WTC11 (cell line): Measurements from ENCODE around the gene GMEB1. TPM values are rescaled to one million over a fixed set of nuclear protein-coding genes. Genes with fewer than 3 reads are reported as not detected.
"Not testable (repeated sequence)": the region's sequence is repeated elsewhere in the genome, so short reads cannot be mapped to it uniquely, and the experiment has no call there.

Experiments used
- ATAC-seq: fragments of 200-7000 bp; cut with Tn5 transposase; 2 replicates; pipeline ENCODE4 v1.10.0; 2021; ENCODE audit warnings: mild to moderate bottlenecking, moderate library complexity
- CTCF ChIA-PET: fragments of 300-600 bp; sonication (Branson Sonifier 250); formaldehyde crosslinking; loops from one replicate; lab custom pipeline; 2021; ENCODE audit warnings: antibody characterized with exemption; lab: Charles Lee
- POLR2A ChIA-PET: fragments of 350-600 bp; sonication (Branson Sonifier 250); formaldehyde crosslinking; loops from one replicate; lab custom pipeline; 2021; ENCODE audit warnings: antibody characterized with exemption; lab: Charles Lee
- DNase-seq: peaks from one replicate; pipeline ENCODE4 v3.0.0; 2021; ENCODE audit warnings: low spot score
- H3K27ac Mint-ChIP-seq: 2 replicates; pipeline ENCODE4 v1.8.0; 2021; ENCODE audit warnings: mixed read lengths
- H3K27me3 Mint-ChIP-seq: 2 replicates; pipeline ENCODE4 v1.8.0; 2021; ENCODE audit warnings: low read depth, mild to moderate bottlenecking, moderate library complexity, mixed read lengths
- H3K36me3 Mint-ChIP-seq: 2 replicates; pipeline ENCODE4 v1.8.0; 2021; ENCODE audit warnings: mixed read lengths
- H3K4me1 Mint-ChIP-seq: 2 replicates; pipeline ENCODE4 v1.8.0; 2022; ENCODE audit warnings: mixed read lengths
- H3K4me3 Mint-ChIP-seq: 2 replicates; pipeline ENCODE4 v1.8.0; 2021; ENCODE audit warnings: mild to moderate bottlenecking, moderate library complexity, mixed read lengths
- H3K9me3 Mint-ChIP-seq: 2 replicates; pipeline ENCODE4 v1.8.0; 2021; ENCODE audit warnings: mixed read lengths
- ATF1 ChIP-seq: sonication (generic); formaldehyde crosslinking; IDR thresholded peaks from 2 replicates; pipeline ENCODE4 v1.8.1; 2023; ENCODE audit warnings: mild to moderate bottlenecking, moderate library complexity, missing genetic modification reagents
- CREM ChIP-seq: sonication (generic); formaldehyde crosslinking; IDR thresholded peaks from 2 replicates; pipeline ENCODE4 v1.8.1; 2022; ENCODE audit warnings: mild to moderate bottlenecking, missing genetic modification reagents, moderate library complexity
- E2F4 ChIP-seq: sonication (generic); formaldehyde crosslinking; IDR thresholded peaks from 2 replicates; pipeline ENCODE4 v1.8.1; 2022; ENCODE audit warnings: low read depth, mild to moderate bottlenecking, moderate library complexity, missing genetic modification reagents, borderline replicate concordance
- HMGXB4 ChIP-seq: sonication (generic); formaldehyde crosslinking; IDR thresholded peaks from 2 replicates; pipeline ENCODE4 v1.8.1; 2023; ENCODE audit warnings: mild to moderate bottlenecking, moderate library complexity, missing genetic modification reagents
- IRF1 ChIP-seq: sonication (generic); formaldehyde crosslinking; IDR thresholded peaks from 2 replicates; pipeline ENCODE4 v1.8.0; 2023; ENCODE audit warnings: missing genetic modification reagents
- JUN ChIP-seq: sonication (generic); formaldehyde crosslinking; IDR thresholded peaks from 2 replicates; pipeline ENCODE4 v1.8.0; 2023; ENCODE audit warnings: mild to moderate bottlenecking, missing genetic modification reagents
- MLX ChIP-seq: sonication (generic); formaldehyde crosslinking; IDR thresholded peaks from 2 replicates; pipeline ENCODE4 v1.8.1; 2023; ENCODE audit warnings: mild to moderate bottlenecking, missing genetic modification reagents, moderate library complexity
- SP1 ChIP-seq: sonication (generic); formaldehyde crosslinking; conservative IDR thresholded peaks from 2 replicates; pipeline ENCODE4 v1.8.1; 2022; ENCODE audit warnings: missing genetic modification reagents
- USF1 ChIP-seq: sonication (generic); formaldehyde crosslinking; IDR thresholded peaks from 2 replicates; pipeline ENCODE4 v1.8.0; 2022; ENCODE audit warnings: mild to moderate bottlenecking, missing genetic modification reagents
- USF2 ChIP-seq: sonication (generic); formaldehyde crosslinking; IDR thresholded peaks from 2 replicates; pipeline ENCODE4 v1.8.1; 2023; ENCODE audit warnings: mild to moderate bottlenecking, missing genetic modification reagents, moderate library complexity
- ZNF219 ChIP-seq: sonication (generic); formaldehyde crosslinking; IDR thresholded peaks from 2 replicates; pipeline ENCODE4 v1.8.0; 2023; ENCODE audit warnings: missing genetic modification reagents, mild to moderate bottlenecking, borderline replicate concordance
- ZNF263 ChIP-seq: sonication (generic); formaldehyde crosslinking; IDR thresholded peaks from 2 replicates; pipeline ENCODE4 v1.8.1; 2022; ENCODE audit warnings: low read depth, mild to moderate bottlenecking, moderate library complexity, missing genetic modification reagents
- ZNF416 ChIP-seq: fragments of 250-450 bp; sonication (Bioruptor Pico); IDR thresholded peaks from 2 replicates; pipeline ENCODE4 v1.9.0; 2021; ENCODE audit warnings: mild to moderate bottlenecking, inconsistent platforms
- total RNA-seq: library from RNA; stranded (reverse); gene quantifications from 3 replicates; pipeline ENCODE4 v1.2.3, GENCODE V29; 2021

GMEB1 gene
- total RNA-seq, 1 experiment from 2014 or later: 29.4 TPM

- ChIA-PET CTCF (interaction anchor here (2.4 kb wide), 1 partner anchor 16 kb away, joined by 10 read pairs; the partner anchor contains the start of gene YTHDF2), POLR2A (no interaction called here)
- H3K9me3 Mint-ChIP-seq: no peaks in the 10 kb centered on the region
- peaks cover 10% of the 10 kb centered on the region for H3K4me1 Mint-ChIP-seq
- no peak for DNase-seq
- no peak overlapping the region for H3K4me3 Mint-ChIP-seq
- TF ChIP-seq JUN (CRISPR knock-in tag) (no peak), E2F4 (CRISPR knock-in tag) (no peak), CREM (CRISPR knock-in tag) (no peak), USF1 (CRISPR knock-in tag) (no peak), SP1 (CRISPR knock-in tag) (no peak), USF2 (no peak), IRF1 (CRISPR knock-in tag) (no peak), ZNF416 (CRISPR knock-in tag) (no peak), MLX (CRISPR knock-in tag) (no peak), HMGXB4 (CRISPR knock-in tag) (no peak), ZNF263 (CRISPR knock-in tag) (no peak), ZNF219 (CRISPR knock-in tag) (no peak), ATF1 (CRISPR knock-in tag) (no peak)
- peak overlapping the region; percentile 50 for H3K27ac Mint-ChIP-seq
- H3K27me3 Mint-ChIP-seq: no peaks in the 10 kb centered on the region
- no peaks in the 10 kb centered on the region for H3K36me3 Mint-ChIP-seq
- no peak for ATAC-seq
Measured at GRCh38 chr1:28720376-28720775, 51.8 kb downstream of the GMEB1 start.

- H3K9me3 Mint-ChIP-seq, POLR2A ChIA-PET, H3K27ac Mint-ChIP-seq, DNase-seq, H3K4me3 Mint-ChIP-seq, H3K36me3 Mint-ChIP-seq, ATAC-seq, H3K27me3 Mint-ChIP-seq: not testable (repeated sequence)
- peaks cover 10% of the 10 kb centered on the region for H3K4me1 Mint-ChIP-seq
- CTCF ChIA-PET: interaction anchor here (0.6 to 2.4 kb wide), 2 partner anchors 15 to 163 kb away, joined by 3 to 10 read pairs; partner anchors contain the start of gene YTHDF2
Measured at GRCh38 chr1:28721927-28722326, 53.3 kb downstream of the GMEB1 start.

- H3K9me3 Mint-ChIP-seq, ATAC-seq, H3K27ac Mint-ChIP-seq, H3K36me3 Mint-ChIP-seq, DNase-seq, H3K4me3 Mint-ChIP-seq, H3K27me3 Mint-ChIP-seq: not testable (repeated sequence)
- ChIA-PET POLR2A (interaction anchor here (0.6 to 1.5 kb wide), 4 partner anchors 11 to 430 kb away, joined by 3 to 10 read pairs (median 5); partner anchors contain the start of gene YTHDF2), CTCF (interaction anchor here (1.8 to 2.3 kb wide), 2 partner anchors 11 to 152 kb away, joined by 4 to 6 read pairs; no protein-coding TSS in a partner anchor)
- peaks cover 10% of the 10 kb centered on the region for H3K4me1 Mint-ChIP-seq
Measured at GRCh38 chr1:28725365-28725764, 56.8 kb downstream of the GMEB1 start.
